ENCODE measurements around the gene ST6GALNAC1.
"Not testable (repeated sequence)": the region's sequence is repeated elsewhere in the genome, so short reads cannot be mapped to it uniquely, and the experiment has no call there.

ST6GALNAC1 gene

DNA sequence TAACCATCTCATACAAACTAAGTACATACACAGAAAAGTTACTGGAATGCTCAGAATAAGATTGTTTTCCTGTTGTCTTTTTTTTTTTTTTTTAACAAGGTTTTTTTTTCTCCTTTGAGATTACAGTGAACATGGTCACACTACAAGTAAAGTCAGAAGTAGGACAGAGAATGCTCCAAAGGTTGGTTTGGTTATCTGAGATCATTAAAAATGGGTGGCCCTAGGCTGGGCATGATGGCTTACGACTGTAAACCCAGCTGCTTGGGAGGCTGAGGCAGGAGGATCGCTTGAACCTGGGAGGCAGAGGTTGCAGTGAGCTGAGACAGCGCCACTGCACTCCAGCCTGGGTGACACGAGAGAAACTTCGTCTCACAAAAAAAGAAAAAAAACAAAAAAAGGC, 6.9 kb upstream of the ST6GALNAC1 start:
- Histone ChIP-seq H3K4me3 (ENCODE audit: low read length) (no peak overlapping the region), H2AFZ (ENCODE audit: low read depth, low read length) (no peak overlapping the region), H3K27me3 (ENCODE audit: insufficient read depth, low read length) (no peaks in the 10 kb centered on the region), H3K4me1 (ENCODE audit: insufficient read depth, low read length) (no peaks in the 10 kb centered on the region), H3K36me3 (ENCODE audit: insufficient read depth, low read length) (no peaks in the 10 kb centered on the region), H3K9me3 (ENCODE audit: low read length) (peaks cover 2% of the 10 kb centered on the region)

DNA sequence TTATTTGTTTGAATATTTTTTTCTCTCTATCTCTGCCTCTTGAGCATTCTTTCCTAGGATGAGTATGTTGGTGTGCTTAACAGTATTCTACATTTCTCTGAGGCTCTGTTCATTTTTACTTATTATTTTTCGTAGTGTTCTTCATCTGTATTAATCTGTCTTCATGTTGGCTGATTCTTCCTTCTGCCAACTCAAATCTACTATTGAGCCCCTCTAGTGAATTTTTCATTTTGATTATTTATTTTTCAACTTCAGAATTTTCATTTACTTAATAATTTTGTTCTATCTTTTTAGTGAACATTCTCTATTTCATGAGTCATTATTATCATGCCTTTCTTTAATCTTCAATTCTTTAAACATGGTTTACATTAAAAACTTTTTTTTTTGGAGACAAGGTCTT, 3.2 kb upstream of the ST6GALNAC1 start:
- Histone ChIP-seq H3K36me3 (ENCODE audit: insufficient read depth, low read length) (no peaks in the 10 kb centered on the region), H3K27me3 (ENCODE audit: insufficient read depth, low read length) (no peaks in the 10 kb centered on the region), H3K4me1 (ENCODE audit: insufficient read depth, low read length) (no peaks in the 10 kb centered on the region), H3K9me3 (ENCODE audit: low read length) (no peaks in the 10 kb centered on the region), H3K4me3 (ENCODE audit: low read length) (no peak overlapping the region), H2AFZ (ENCODE audit: low read depth, low read length) (no peak overlapping the region)

DNA sequence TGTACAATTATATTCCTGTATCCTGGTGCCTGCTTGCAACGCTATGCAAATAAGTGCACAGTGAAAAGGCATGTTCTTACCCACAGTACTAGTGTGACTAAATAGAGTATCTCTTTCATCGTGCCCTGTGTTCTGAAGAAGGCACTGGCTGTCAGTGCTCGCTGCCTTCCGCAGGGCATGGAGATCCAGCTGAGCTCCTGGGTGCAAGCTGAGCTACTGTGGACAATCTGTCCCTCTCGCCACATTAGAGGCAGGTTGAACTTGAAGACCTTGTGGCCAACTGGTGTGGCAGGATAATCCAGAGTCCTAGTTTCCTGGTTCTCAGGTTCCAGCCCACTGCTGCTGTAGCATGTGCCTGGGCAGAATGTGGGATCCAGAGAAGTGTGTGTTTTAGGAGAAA, 1.9 kb upstream of the ST6GALNAC1 start:
- no peaks in the 10 kb centered on the region for H3K27me3 ChIP-seq (ENCODE audit: insufficient read depth, low read length)
- H3K4me3 ChIP-seq (ENCODE audit: low read length), result no peak overlapping the region
- H3K4me1 ChIP-seq (ENCODE audit: insufficient read depth, low read length), result peaks cover 4% of the 10 kb centered on the region
- no peak overlapping the region for H2AFZ ChIP-seq (ENCODE audit: low read depth, low read length)
- H3K9me3 ChIP-seq (ENCODE audit: low read length), result no peaks in the 10 kb centered on the region
- H3K36me3 ChIP-seq (ENCODE audit: insufficient read depth, low read length), result no peaks in the 10 kb centered on the region

DNA sequence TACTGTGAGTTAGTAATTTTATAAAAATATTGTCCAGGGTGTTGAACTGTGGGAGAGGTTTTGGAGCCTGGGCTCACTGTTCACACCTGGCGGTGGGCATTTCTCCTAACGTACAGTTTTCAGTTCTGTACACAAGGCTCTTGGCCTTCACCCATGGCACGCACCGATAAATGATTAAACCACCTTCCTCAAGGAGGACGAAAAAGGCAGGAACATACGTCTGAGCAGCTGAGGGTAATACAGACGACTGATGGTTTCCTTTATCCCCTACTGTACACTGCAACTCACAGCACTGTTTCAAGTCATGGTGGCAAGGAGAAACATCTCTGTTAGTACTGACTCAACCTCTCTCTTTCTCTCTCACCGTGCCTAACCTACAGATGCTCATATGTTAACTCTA, 1.4 kb upstream of the ST6GALNAC1 start:
- H3K27me3 ChIP-seq (ENCODE audit: insufficient read depth, low read length), result no peaks in the 10 kb centered on the region
- no peaks in the 10 kb centered on the region for H3K9me3 ChIP-seq (ENCODE audit: low read length)
- H2AFZ ChIP-seq (ENCODE audit: low read depth, low read length), result no peak overlapping the region
- peaks cover 4% of the 10 kb centered on the region for H3K4me1 ChIP-seq (ENCODE audit: insufficient read depth, low read length)
- no peaks in the 10 kb centered on the region for H3K36me3 ChIP-seq (ENCODE audit: insufficient read depth, low read length)
- H3K4me3 ChIP-seq (ENCODE audit: low read length), result no peak overlapping the region

DNA sequence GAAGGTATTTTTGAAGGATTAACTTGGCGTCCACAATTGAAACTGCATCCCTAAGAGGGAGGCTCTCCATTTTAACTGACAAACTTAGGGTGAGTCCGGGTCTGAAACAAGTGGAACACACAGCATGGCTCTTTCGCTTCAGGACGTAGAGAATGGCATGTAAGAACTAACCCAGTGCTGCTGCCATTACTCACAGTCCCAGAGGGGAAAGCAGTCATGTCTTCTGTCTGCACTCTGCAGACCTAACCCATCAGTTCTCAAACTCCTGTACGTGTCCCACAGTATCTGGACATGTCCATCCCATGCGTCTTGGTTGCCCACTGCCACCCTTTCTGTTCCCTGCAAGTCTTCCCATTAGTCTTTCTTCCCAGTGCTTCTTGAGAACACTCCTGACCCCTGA, 563 bp downstream of the ST6GALNAC1 start:
- Histone ChIP-seq H3K36me3 (ENCODE audit: insufficient read depth, low read length) (no peaks in the 10 kb centered on the region), H3K4me1 (ENCODE audit: insufficient read depth, low read length) (peaks cover 6% of the 10 kb centered on the region), H2AFZ (ENCODE audit: low read depth, low read length) (no peak overlapping the region), H3K4me3 (ENCODE audit: low read length) (no peak overlapping the region), H3K27me3 (ENCODE audit: insufficient read depth, low read length) (no peaks in the 10 kb centered on the region), H3K9me3 (ENCODE audit: low read length) (no peaks in the 10 kb centered on the region)

DNA sequence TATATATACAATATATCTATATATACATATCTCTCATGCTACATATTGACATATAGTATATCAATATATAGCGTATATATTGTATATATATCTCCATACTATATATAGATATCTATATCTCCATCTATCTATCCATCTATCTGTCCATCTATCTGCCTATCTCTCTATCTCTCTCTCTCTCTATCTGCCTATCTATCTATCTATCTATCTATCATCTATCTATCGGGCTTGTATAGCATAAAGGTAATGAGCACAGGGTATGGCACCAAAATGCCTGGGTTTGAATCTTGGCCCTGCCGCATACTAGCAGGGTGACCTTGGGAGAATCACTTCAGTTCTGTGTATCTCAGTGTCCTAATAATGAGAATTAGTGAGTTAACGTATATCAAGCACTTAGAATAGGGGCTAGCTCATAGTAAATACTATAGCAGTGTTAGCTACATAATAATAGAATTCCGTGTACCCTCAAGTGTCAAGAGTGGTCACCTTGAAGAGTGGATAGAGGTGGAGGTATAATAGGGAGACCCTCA, 1.5 kb downstream of the ST6GALNAC1 start:
- H2AFZ ChIP-seq (ENCODE audit: low read depth, low read length), result no peak overlapping the region
- H3K9me3 ChIP-seq (ENCODE audit: low read length), result no peaks in the 10 kb centered on the region
- no peaks in the 10 kb centered on the region for H3K36me3 ChIP-seq (ENCODE audit: insufficient read depth, low read length)
- H3K4me3 ChIP-seq (ENCODE audit: low read length), result no peak overlapping the region
- H3K27me3 ChIP-seq (ENCODE audit: insufficient read depth, low read length), result no peaks in the 10 kb centered on the region
- peaks cover 14% of the 10 kb centered on the region for H3K4me1 ChIP-seq (ENCODE audit: insufficient read depth, low read length)

DNA sequence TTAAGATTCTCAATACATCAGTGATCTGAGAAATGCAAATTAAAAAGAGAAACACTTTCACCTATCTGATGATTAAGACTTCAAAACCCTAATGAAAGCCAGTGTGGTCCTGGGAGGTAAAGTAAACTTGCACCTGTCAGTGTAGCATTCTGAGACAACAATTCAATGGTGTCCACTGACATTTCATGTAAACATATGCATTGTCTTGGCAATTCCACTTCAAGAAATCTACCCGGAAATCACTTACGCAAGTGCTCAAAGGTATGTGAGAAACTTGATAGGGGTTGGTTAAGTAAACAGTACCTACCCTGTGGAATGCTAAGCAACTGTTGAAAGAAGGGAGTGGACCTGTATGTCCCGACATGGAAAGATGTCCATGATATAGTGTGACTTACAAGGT, 2.1 kb downstream of the ST6GALNAC1 start:
- H3K4me1 ChIP-seq (ENCODE audit: insufficient read depth, low read length), result peaks cover 14% of the 10 kb centered on the region

DNA sequence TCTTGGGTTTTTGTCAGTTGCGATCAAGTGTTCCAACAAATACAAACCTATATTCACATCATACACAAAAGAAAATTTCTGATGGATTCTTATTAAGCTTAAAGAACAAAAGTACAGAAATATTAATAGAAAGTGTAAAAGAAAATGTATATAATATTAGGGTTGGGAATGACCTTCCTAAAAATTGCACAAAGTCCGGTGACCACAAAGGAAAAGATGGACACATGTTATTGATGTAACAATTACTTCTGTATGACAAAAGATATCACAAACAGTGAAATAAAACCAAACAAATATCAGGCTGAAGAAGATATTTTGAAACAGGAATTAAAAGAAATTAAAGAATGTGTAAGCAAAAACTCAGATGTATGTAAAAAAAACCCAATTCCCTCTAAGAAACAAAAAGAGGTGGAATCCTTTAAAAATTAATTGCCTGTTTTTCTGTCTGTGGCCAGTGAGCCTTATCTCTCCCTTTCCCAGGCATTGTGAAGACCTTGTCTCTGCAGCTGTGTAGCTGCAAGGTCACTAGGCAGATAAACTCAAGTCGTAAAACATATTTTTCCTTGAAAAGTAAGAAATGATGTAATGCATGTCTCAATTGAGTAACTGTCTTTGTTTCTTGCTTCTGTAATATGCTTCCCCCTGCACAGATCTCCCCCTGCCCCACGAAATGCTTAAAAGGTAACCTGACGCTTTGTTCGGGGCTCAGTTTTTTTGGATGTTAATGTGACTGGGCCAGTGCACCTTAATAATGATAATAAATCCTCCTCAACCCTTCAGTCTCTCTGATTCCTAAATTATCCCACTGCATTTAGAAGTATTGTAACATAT, 2.8 kb downstream of the ST6GALNAC1 start:
- Histone ChIP-seq H3K9me3 (ENCODE audit: low read length) (no peaks in the 10 kb centered on the region), H3K4me1 (ENCODE audit: insufficient read depth, low read length) (peaks cover 21% of the 10 kb centered on the region), H3K36me3 (ENCODE audit: insufficient read depth, low read length) (no peaks in the 10 kb centered on the region), H2AFZ (ENCODE audit: low read depth, low read length) (no peak overlapping the region), H3K4me3 (ENCODE audit: low read length) (no peak overlapping the region), H3K27me3 (ENCODE audit: insufficient read depth, low read length) (no peaks in the 10 kb centered on the region)

More for the DNA sequence above, 2.1 kb downstream of the ST6GALNAC1 start:
- H3K36me3 ChIP-seq (ENCODE audit: insufficient read depth, low read length), result no peaks in the 10 kb centered on the region
- no peaks in the 10 kb centered on the region for H3K9me3 ChIP-seq (ENCODE audit: low read length)
- H3K4me3 ChIP-seq (ENCODE audit: low read length), result no peak overlapping the region
- no peaks in the 10 kb centered on the region for H3K27me3 ChIP-seq (ENCODE audit: insufficient read depth, low read length)
- no peak overlapping the region for H2AFZ ChIP-seq (ENCODE audit: low read depth, low read length)

DNA sequence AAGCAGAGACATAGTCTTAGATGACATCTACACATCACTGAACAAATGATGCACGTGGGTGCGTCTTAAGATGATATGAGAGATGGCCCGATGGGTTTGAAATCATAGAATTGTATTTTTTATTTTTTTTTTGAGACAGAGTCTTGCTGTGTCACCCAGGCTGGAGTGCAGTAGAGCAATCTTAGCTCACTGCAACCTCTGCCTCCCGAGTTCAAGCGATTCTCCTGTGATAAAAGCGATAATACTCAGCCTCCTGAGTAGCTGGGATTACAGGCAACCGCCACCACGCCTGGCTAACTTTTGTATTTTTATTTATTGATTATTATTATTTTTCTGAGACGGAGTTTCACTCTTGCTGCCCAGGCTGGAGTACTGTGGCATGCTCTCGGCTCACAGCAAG, 5.3 kb downstream of the ST6GALNAC1 start:
- Histone ChIP-seq H2AFZ (ENCODE audit: low read depth, low read length) (no peak overlapping the region), H3K4me1 (ENCODE audit: insufficient read depth, low read length) (peaks cover 21% of the 10 kb centered on the region), H3K9me3 (ENCODE audit: low read length) (no peaks in the 10 kb centered on the region), H3K27me3 (ENCODE audit: insufficient read depth, low read length) (no peaks in the 10 kb centered on the region), H3K36me3 (ENCODE audit: insufficient read depth, low read length) (no peaks in the 10 kb centered on the region), H3K4me3 (ENCODE audit: low read length) (no peak overlapping the region)

DNA sequence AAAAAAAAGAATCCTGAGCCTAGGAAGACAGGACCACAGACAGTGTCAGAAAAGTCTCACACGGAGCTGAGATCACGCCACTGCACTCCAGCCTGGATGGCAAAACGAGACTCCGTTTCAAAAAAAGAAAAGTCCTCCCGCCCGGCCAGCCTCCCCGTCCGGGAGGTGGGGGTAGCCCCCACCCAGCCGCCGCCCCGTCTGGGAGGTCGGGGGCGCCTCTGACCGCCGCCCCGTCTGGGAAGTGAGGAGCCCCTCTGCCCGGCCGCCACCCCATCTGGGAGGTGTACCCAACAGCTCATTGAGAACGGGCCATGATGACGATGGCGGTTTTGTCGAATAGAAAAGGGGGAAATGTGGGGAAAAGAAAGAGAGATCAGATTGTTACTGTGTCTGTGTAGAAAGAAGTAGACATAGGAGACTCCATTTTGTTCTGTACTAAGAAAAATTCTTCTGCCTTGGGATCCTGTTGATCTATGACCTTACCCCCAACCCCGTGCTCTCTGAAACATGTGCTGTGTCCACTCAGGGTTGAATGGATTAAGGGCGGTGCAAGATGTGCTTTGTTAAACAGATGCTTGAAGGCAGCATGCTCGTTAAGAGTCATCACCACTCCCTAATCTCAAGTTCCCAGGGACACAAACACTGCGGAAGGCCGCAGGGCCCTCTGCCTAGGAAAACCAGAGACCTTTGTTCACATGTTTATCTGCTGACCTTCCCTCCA, 6.9 kb downstream of the ST6GALNAC1 start:
- not testable (repeated sequence) for H3K36me3 ChIP-seq (ENCODE audit: insufficient read depth, low read length); H3K4me3 ChIP-seq (ENCODE audit: low read length); H3K27me3 ChIP-seq (ENCODE audit: insufficient read depth, low read length); H3K9me3 ChIP-seq (ENCODE audit: low read length); H2AFZ ChIP-seq (ENCODE audit: low read depth, low read length)
- peaks cover 26% of the 10 kb centered on the region for H3K4me1 ChIP-seq (ENCODE audit: insufficient read depth, low read length)

DNA sequence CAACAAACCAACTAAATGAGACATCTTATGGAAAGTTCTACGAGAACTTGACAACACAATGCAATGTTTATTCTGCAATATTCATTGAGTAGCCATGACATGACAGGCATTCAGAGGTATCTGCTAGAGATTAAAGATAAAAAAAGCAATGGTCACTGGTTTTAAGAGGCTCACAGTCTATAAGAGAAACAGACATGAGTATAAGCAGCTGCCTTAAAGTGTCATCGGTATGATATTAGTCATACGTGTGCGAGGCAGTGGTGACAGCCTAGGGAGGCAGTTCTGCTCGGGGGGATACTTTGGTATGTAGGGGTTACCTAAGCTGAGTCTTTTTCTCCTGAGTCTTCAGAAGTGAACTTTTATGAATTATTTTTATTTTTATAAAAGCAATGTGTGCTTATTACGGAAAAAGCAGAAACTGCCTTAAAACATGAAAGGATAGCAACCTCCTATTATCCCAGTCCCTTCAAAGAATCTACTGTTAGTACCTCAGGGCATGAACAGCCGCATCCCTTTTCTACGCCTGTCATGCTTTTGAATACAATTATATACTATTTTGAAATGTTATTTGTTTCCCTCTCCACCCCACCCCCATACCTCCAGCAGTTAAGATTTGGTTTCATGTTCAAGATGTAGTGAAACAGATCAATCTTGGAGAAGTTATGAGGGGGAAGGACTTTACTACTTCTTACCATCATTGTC, 7.7 kb downstream of the ST6GALNAC1 start:
- Histone ChIP-seq H2AFZ (ENCODE audit: low read depth, low read length) (no peak overlapping the region), H3K4me1 (ENCODE audit: insufficient read depth, low read length) (peaks cover 26% of the 10 kb centered on the region), H3K27me3 (ENCODE audit: insufficient read depth, low read length) (no peaks in the 10 kb centered on the region), H3K36me3 (ENCODE audit: insufficient read depth, low read length) (no peaks in the 10 kb centered on the region), H3K4me3 (ENCODE audit: low read length) (no peak overlapping the region), H3K9me3 (ENCODE audit: low read length) (no peaks in the 10 kb centered on the region)

DNA sequence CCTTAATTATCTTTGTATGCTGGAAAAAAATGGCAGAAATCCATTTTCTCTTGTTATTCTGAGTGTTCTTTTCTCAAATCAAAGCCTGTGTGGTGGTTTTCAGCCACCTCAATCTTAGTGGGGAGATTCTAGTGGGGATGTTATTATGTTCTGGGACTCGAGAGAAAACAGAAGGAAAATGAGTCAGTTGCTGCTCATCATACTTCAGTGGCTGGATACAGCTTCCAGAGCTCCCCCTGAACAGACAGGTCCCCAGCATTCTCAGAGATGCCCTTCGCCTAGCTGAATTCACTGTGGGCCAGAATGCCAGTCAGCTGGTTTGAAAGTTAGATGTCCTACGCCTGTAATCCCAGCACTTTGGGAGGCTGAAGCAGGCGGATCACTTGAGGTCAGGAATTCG, 8.5 kb downstream of the ST6GALNAC1 start:
- Histone ChIP-seq H3K27me3 (ENCODE audit: insufficient read depth, low read length) (no peaks in the 10 kb centered on the region), H3K4me1 (ENCODE audit: insufficient read depth, low read length) (peaks cover 32% of the 10 kb centered on the region), H3K9me3 (ENCODE audit: low read length) (no peaks in the 10 kb centered on the region), H3K4me3 (ENCODE audit: low read length) (no peak overlapping the region), H2AFZ (ENCODE audit: low read depth, low read length) (no peak overlapping the region), H3K36me3 (ENCODE audit: insufficient read depth, low read length) (no peaks in the 10 kb centered on the region)

Data from neuron (in vitro differentiated cells).